K562 (cell line): ENCODE results near the gene PATJ. TPM values are rescaled to one million over a fixed set of nuclear protein-coding genes. Genes with fewer than 3 reads are reported as not detected.

Experiments
- ATAC-seq: fragments of 200-7000 bp; cut with Tn5 transposase; 3 replicates; pipeline ENCODE4 v1.9.1; 2020; ENCODE audit warnings: moderate library complexity
- BruUV-seq: library from RNA; stranded (reverse); fragments of 400-500 nt; replicated peaks from 2 replicates; lab custom pipeline; 2021; lab: Mats Ljungman, UMichigan
- CTCF ChIA-PET: fragments of 300-600 bp; formaldehyde crosslinking; extraction: SDS; loops from one replicate; lab custom pipeline; 2021; ENCODE audit warnings: low intra/inter-chr PET ratio; lab: Yijun Ruan, JAX
- POLR2A ChIA-PET: fragments of 300-600, 350-650 bp; sonication (Branson Sonifier 250); formaldehyde crosslinking; extraction: SDS; loops from one replicate; lab custom pipeline; 2021; ENCODE audit warnings: antibody characterized with exemption, inconsistent platforms; lab: Yijun Ruan, JAX
- DNase-seq, 4 experiments: peaks; one replicate each; pipeline versions ENCODE4 v3.0.0 to v3.0.0-alpha.2; 2011 to 2018; ENCODE audit warnings: low spot score in 3 of 4, mixed read lengths in 3 of 4; ENCODE audit errors: extremely low read depth in 1 of 4
- FAIRE-seq: peaks from 2 replicates; lab custom pipeline; 2011; peaks lifted over from hg19 to GRCh38; lab: Jason Lieb, UNC
- H2AFZ ChIP-seq: 2 replicates; pipeline ENCODE4 v1.6.0; 2011; ENCODE audit warnings: low read depth, low read length, control low read depth, inconsistent platforms
- H3K27ac ChIP-seq: fragments of 200-600 bp; 3 replicates; pipeline ENCODE4 v1.8.0; 2011; ENCODE audit warnings: low read depth, mild to moderate bottlenecking, control low read depth, inconsistent platforms, low read length, moderate library complexity, mixed read lengths; ENCODE audit errors: extremely low read depth
- H3K27me3 ChIP-seq, 2 experiments: fragments of 300-600 bp in 1 of 2; 2 replicates in 1 of 2; 3 replicates in 1 of 2; pipeline versions ENCODE4 v1.6.0 to v1.8.0; 2011; ENCODE audit warnings: inconsistent platforms in 2 of 2, low read length in 2 of 2, mild to moderate bottlenecking in 1 of 2, mixed read lengths in 1 of 2, moderate library complexity in 1 of 2; ENCODE audit not compliant: control insufficient read depth in 2 of 2, insufficient read depth in 2 of 2
- H3K36me3 ChIP-seq: fragments of 300-600 bp; 3 replicates; pipeline ENCODE4 v1.8.0; 2011; ENCODE audit warnings: mild to moderate bottlenecking, low read length, inconsistent platforms; ENCODE audit not compliant: control insufficient read depth, insufficient read depth
- H3K4me1 ChIP-seq, 2 experiments: fragments of 200-600 bp in 1 of 2; replicated peaks in 1 of 2; 2 replicates in 1 of 2; 3 replicates in 1 of 2; pipeline versions ENCODE4 v1.5.1 to v1.8.0; 2011; ENCODE audit warnings: inconsistent platforms in 2 of 2, low read length in 2 of 2, mild to moderate bottlenecking in 1 of 2, mixed read lengths in 1 of 2, moderate library complexity in 1 of 2; ENCODE audit not compliant: control insufficient read depth in 2 of 2, insufficient read depth in 2 of 2
- H3K4me2 ChIP-seq: 2 replicates; pipeline ENCODE4 v1.6.1; 2011; ENCODE audit warnings: low read length, control low read depth, inconsistent platforms, mixed read lengths; ENCODE audit not compliant: insufficient read depth
- H3K4me3 ChIP-seq: fragments of 200-600 bp; sonication (generic), shearing (Covaris generic); 2 replicates; pipeline ENCODE4 v1.5.1; 2016; ENCODE audit warnings: control low read depth, inconsistent platforms
- H3K79me2 ChIP-seq: fragments of 200-600 bp; 3 replicates; pipeline ENCODE4 v1.8.0; 2011; ENCODE audit warnings: low read length, inconsistent platforms; ENCODE audit not compliant: control insufficient read depth, insufficient read depth
- H3K9ac ChIP-seq, 2 experiments: 2 replicates each; pipeline versions ENCODE4 v1.6.0 to v1.6.1; 2011; ENCODE audit warnings: low read depth in 2 of 2, low read length in 2 of 2, control low read depth in 1 of 2, inconsistent platforms in 1 of 2, mild to moderate bottlenecking in 1 of 2, mixed read lengths in 1 of 2; ENCODE audit not compliant: insufficient read depth in 1 of 2
- H3K9me1 ChIP-seq: one replicate; pipeline ENCODE4 v1.6.0; 2011; ENCODE audit warnings: inconsistent platforms, mild to moderate bottlenecking, low read length, moderate library complexity; ENCODE audit not compliant: control insufficient read depth, insufficient read depth
- H3K9me3 ChIP-seq: replicated peaks from 2 replicates; pipeline ENCODE4 v1.5.1; 2011; ENCODE audit warnings: low read depth, low read length, inconsistent platforms; ENCODE audit not compliant: control insufficient read depth, insufficient read depth
- H4K20me1 ChIP-seq: replicated peaks from 2 replicates; pipeline ENCODE4 v1.6.1; 2011; ENCODE audit warnings: low read length, inconsistent platforms, mixed read lengths; ENCODE audit not compliant: control insufficient read depth, insufficient read depth
- CAMTA2 ChIP-seq: fragments of 250-450 bp; sonication (Bioruptor Pico); conservative IDR thresholded peaks from 2 replicates; pipeline ENCODE4 v1.5.1; 2022
- FOXJ3 ChIP-seq: sonication (generic); formaldehyde crosslinking; IDR thresholded peaks from 2 replicates; pipeline ENCODE4 v1.4.0; 2020; ENCODE audit warnings: mild to moderate bottlenecking, missing genetic modification reagents
- HCFC1 ChIP-seq: IDR thresholded peaks from 2 replicates; pipeline ENCODE4 v1.6.1; 2012; ENCODE audit warnings: low read depth, low read length, improper control_type of control experiment
- IRF9 ChIP-seq: fragments of 450-650 bp; IDR thresholded peaks from 2 replicates; pipeline ENCODE4 v1.6.1; 2016; ENCODE audit warnings: missing biosample characterization, missing genetic modification characterization
- MEIS2 ChIP-seq: fragments of 450-650 bp; IDR thresholded peaks from 2 replicates; pipeline ENCODE4 v1.6.1; 2014; ENCODE audit warnings: mild to moderate bottlenecking; ENCODE audit not compliant: partially characterized antibody
- PCBP1 ChIP-seq: fragments of 200-400 bp; formaldehyde crosslinking; IDR thresholded peaks from 2 replicates; pipeline ENCODE4 v1.6.1; 2018; ENCODE audit warnings: mild to moderate bottlenecking, low read depth, low read length; ENCODE audit not compliant: poor library complexity, severe bottlenecking
- PHF21A ChIP-seq: fragments of 450-650 bp; IDR thresholded peaks from 2 replicates; pipeline ENCODE4 v1.6.1; 2017; ENCODE audit warnings: low read depth, borderline replicate concordance
- POLR3A ChIP-seq: IDR thresholded peaks from 2 replicates; pipeline ENCODE4 v1.6.1; 2011; ENCODE audit warnings: borderline replicate concordance, mild to moderate bottlenecking, moderate library complexity; ENCODE audit not compliant: insufficient read length, insufficient read depth; ENCODE audit errors: extremely low read depth
- SAFB2 ChIP-seq: fragments of 200-400 bp; formaldehyde crosslinking; IDR thresholded peaks from 2 replicates; pipeline ENCODE4 v1.6.1; 2018; ENCODE audit warnings: borderline replicate concordance, low read length, low read depth, moderate library complexity; ENCODE audit not compliant: severe bottlenecking
- SRSF9 ChIP-seq: fragments of 200-400 bp; formaldehyde crosslinking; IDR thresholded peaks from 2 replicates; pipeline ENCODE4 v1.6.1; 2017; ENCODE audit warnings: low read depth, low read length, borderline replicate concordance
- ZNF253 ChIP-seq: fragments of 250-450 bp; sonication (Bioruptor Pico); conservative IDR thresholded peaks from 2 replicates; pipeline ENCODE4 v1.6.1; 2021; ENCODE audit warnings: mild to moderate bottlenecking
- ZNF263 ChIP-seq: sonication (generic); formaldehyde crosslinking; IDR thresholded peaks from 2 replicates; pipeline ENCODE4 v1.8.0; 2022; ENCODE audit warnings: mild to moderate bottlenecking, missing genetic modification reagents, borderline replicate concordance
- ZNF280B ChIP-seq: fragments of 250-450 bp; sonication (Bioruptor Pico); IDR thresholded peaks from 2 replicates; pipeline ENCODE4 v1.5.1; 2021; ENCODE audit warnings: mild to moderate bottlenecking
- ZNF384 ChIP-seq: IDR thresholded peaks from 2 replicates; pipeline ENCODE4 v1.6.1; 2012; ENCODE audit warnings: low read depth, low read length, improper control_type of control experiment
- ZNF57 ChIP-seq: fragments of 450-650 bp; formaldehyde crosslinking; IDR thresholded peaks from 2 replicates; pipeline ENCODE4 v1.4.0; 2020; ENCODE audit warnings: mild to moderate bottlenecking, moderate library complexity
- whole genome bisulfite sequencing: fragments of 100-300 bp; shearing (Covaris generic); methylation state at CpG from one replicate; pipeline ENCODE4 v1.1.6; 2016; ENCODE audit warnings: low coverage, mixed read lengths; ENCODE audit not compliant: insufficient coverage; ENCODE audit errors: missing lambda C conversion rate; 5-methylcytosine and 5-hydroxymethylcytosine counted together
- in situ Hi-C: fragments of 300-500 bp; cut with MboI; formaldehyde crosslinking; loops from 4 replicates; pipeline ENCODE4 v1.15.0; 2018; ENCODE audit warnings: inconsistent platforms, mixed read lengths
- intact Hi-C: fragments of 100-400 bp; cut with micrococcal nuclease; formaldehyde crosslinking; loops from 2 replicates; pipeline ENCODE4 v1.14.2; 2022
- polyA plus RNA-seq, 8 experiments: library from polyadenylated mRNA; depleted of rRNA in 4 of 8; stranded (reverse) in 5 of 8; unstranded in 3 of 8; fragments of >200 nt; fragmentation: Nextera tagmentation in 2 of 8; fragmentation: Illumina TruSeq in 1 of 8; extraction: Ambion mirVana in 2 of 8; extraction: Trizol in 1 of 8; gene quantifications; 2 replicates each; pipeline versions ENCODE4 v1.2.1 to v1.2.3, GENCODE V29; 2011 to 2014; ENCODE audit warnings: inconsistent platforms in 1 of 8, missing spikeins in 1 of 8
- total RNA-seq, 7 experiments: library from RNA; depleted of rRNA in 6 of 7; stranded (reverse); fragments of >200 nt in 6 of 7; fragmentation: Illumina TruSeq in 2 of 7; extraction: Trizol in 2 of 7; gene quantifications; 2 replicates each; pipeline versions ENCODE4 v1.2.1 to v1.2.3, GENCODE V29; 2011 to 2021; ENCODE audit warnings: low replicate concordance in 1 of 7

PATJ gene
- total and polyA plus RNA-seq, 9 of the 15 experiments (the other 6 are each of a cell fraction or from before 2014, with no cell fraction given) = 0.22 TPM; not detected in 8

GRCh38 chr1:62071695-62072094 lies 329.4 kb downstream of the PATJ start:
- ATAC-seq (no peak), FAIRE-seq (no peak), DNase-seq (no peak)
- H3K27ac ChIP-seq = no peak overlapping the region
- in situ Hi-C loops = no loop called here
- intact Hi-C loops = no loop called here
- H4K20me1 ChIP-seq = no peaks in the 10 kb centered on the region
- ChIA-PET CTCF (no interaction called here), POLR2A (no interaction called here)
- no peak overlapping the region for H3K4me2 ChIP-seq
- H3K9ac ChIP-seq = no peak overlapping the region
- no peaks in the 10 kb centered on the region for H3K36me3 ChIP-seq
- no peaks in the 10 kb centered on the region for H3K79me2 ChIP-seq
- no peaks in the 10 kb centered on the region for H3K9me1 ChIP-seq
- H3K9me3 ChIP-seq = no peaks in the 10 kb centered on the region
- BruUV-seq = no TSS peak
- 0 out of 5 replicates have a peak, but pooled peaks cover 0 to 1% of the 10 kb centered on the region in 2 experiments for H3K27me3 ChIP-seq
- TF ChIP-seq CAMTA2 (CRISPR knock-in tag) (no peak), ZNF280B (CRISPR knock-in tag) (no peak), HCFC1 (no peak), PHF21A (no peak), ZNF253 (CRISPR knock-in tag) (no peak), FOXJ3 (CRISPR knock-in tag) (no peak), PCBP1 (no peak), ZNF263 (CRISPR knock-in tag) (no peak), POLR3A (no peak), IRF9 (tag) (no peak), ZNF57 (CRISPR knock-in tag) (no peak), SRSF9 (no peak), ZNF384 (no peak), MEIS2 (no peak), SAFB2 (no peak)
- H3K4me1 ChIP-seq = no peaks in the 10 kb centered on the region
- WGBS = 0% methylated on average over 7 of the region's 7 CpGs
- H2AFZ ChIP-seq = no peak overlapping the region
- no peak overlapping the region for H3K4me3 ChIP-seq
